Non-pigmented ciliary epithelial cell (primary cell): Measurements from ENCODE around the gene PLEKHS1.

Experiments used
- DNase-seq: peaks from one replicate; pipeline ENCODE4 v3.0.0-alpha.2; 2010; ENCODE audit warnings: low read depth

Gene PLEKHS1

GRCh38 chr10:113751181-113751732 is at the start of gene PLEKHS1:
TSS of gene PLEKHS1 (plus strand) at chr10:113751682. CDS start at chr10:113755278, 3,596 bp downstream.
- DNase-seq, result no peak

DNA sequence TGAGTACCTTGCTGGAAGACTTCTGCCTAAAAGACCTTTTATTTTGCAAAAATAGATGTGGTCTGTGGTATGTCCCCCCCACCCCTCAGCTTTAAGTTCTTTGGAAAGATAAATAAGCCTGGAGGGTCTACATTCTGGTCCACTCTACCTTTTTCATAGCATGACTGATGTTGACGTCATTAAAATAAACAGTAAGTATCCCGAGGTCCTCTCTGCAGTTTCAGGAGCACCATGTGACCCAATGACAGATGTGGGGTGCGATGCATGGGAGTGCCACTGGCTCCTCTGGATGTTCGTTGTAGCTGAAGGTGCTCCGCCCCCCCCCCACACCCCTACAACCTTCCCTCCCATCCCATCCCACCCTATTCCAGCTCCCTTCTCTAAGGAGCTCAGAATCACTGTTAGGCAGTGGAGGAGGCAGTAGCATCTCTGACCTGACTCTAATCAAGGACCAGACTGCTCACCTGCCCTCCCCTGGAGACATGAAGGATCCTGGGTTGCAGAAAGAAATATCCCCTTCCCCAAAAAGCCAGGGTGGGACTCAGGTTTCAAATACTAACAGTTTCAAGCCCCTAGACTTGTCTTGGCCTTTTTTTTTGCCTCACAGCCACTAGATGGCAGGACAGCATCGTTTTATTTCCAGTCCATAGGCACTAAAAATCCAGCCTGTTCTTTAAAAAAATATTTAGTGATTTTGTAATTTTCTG is 46.7 kb upstream of the PLEKHS1 start:
- no peak for DNase-seq

DNA sequence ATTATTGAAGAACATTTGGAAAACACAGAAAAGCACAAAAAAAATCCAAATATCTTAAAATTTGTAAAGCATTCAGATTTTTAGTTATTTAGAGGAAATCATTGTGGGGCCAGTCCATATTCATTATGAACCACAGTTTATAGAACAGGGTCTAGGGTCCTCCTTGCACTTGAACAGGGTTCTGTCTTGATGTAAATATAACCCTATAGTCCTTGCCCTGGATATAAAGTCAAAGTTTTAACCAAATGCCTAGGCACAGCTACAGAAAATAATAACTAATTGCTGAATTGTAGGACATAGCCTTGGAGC is 46.2 kb upstream of the PLEKHS1 start:
- no peak for DNase-seq

- no peak for DNase-seq
Observed at GRCh38 chr10:113706623-113707022, 44.9 kb upstream of the PLEKHS1 start.

GRCh38 chr10:113708640-113709039 is 42.8 kb upstream of the PLEKHS1 start:
- DNase-seq, result no peak

DNA sequence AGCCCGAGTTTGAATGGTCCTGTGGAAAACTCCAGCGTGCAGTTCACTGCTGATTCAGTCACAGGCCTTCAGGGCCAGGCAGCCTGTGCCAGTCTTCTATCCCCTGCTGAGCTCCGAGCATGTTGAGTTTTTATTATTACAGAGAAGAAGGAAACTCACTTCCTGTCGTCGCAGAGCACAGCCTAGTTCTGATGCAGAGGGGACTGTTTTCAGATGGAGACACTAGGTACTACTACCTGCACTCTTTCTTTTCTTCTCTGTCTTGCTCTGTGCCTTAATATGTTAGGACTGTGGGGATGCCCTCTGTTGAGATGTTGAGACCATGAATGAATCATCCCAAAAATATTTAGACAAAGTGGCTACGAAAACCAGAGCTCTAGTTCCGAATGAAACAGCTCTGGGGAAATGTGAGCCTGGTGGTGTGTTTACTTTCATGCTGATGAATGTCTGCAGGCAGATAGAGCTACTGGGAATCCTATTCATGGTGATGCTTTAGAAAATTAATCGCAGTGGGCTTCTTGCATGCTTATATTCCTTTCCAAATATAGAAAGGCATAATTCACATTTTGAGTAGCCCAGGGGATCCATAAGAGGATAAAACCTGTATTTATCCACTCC is 42.2 kb upstream of the PLEKHS1 start:
- peak; percentile 57 for DNase-seq

GRCh38 chr10:113711142-113711541 is 40.3 kb upstream of the PLEKHS1 start:
- no peak for DNase-seq

DNA sequence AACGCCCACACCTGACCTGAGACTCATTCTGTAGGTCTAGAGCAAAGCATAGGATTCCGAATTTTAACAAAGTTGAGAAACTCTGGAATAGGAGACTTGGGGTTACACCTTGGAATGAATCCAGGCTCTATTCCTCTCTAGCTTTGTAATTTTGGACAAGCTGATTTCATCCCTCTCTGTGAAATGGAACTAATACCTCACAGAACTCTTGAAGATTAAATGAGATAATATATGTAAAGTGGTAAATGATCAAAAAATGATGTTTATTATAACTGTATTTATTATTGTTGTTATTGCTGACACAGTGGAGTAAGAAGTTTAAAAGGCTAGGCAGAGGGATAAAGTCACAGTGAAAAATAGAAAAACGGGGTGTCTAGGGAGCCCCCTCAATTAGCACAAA is 39.5 kb upstream of the PLEKHS1 start:
- no peak for DNase-seq

DNA sequence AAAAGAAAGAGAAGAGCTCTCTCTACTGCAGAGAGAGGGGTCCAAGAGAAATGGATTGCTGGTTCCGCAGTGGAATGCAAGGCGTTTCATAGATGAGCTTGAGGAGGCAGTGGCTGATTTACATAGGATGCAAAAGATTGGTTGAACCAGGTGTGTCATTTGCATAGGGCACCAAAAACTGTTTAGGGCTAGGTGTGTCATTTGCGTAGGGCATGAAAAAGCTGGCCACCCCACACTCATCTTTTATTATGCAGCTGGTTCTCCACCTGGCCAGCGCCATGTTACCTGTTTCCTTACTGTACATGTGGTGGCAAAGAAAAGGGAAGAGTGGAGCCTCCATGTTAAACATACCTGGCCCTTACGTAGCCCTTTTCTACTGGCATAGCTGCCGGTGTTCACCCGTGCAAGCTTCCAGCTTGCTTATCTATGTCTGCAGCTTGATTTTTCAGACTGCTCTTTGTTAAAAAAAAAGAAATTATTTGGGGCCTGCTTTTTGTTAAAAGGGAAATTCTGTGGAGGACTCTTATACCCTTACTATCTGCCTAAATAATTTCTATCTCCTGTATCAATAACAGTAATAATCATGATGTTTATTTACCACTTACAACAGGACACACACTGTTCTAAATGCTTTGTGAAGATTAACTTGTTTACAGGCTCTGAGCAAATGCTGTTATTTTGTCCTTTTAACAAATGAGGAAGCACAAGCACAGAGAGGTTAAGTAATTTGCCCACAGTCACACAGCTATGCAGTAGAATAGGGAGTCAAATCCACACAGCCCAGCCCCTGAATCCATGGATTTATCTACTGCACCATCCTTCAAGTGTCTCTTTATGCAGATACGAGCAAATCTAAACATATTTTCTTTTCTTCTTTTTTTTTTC is 38.5 kb upstream of the PLEKHS1 start:
- DNase-seq, result no peak

GRCh38 chr10:113713640-113713982 is 37.9 kb upstream of the PLEKHS1 start:
- DNase-seq, result no peak

- no peak for DNase-seq
Observed at GRCh38 chr10:113716109-113716910, 35.2 kb upstream of the PLEKHS1 start.

DNA sequence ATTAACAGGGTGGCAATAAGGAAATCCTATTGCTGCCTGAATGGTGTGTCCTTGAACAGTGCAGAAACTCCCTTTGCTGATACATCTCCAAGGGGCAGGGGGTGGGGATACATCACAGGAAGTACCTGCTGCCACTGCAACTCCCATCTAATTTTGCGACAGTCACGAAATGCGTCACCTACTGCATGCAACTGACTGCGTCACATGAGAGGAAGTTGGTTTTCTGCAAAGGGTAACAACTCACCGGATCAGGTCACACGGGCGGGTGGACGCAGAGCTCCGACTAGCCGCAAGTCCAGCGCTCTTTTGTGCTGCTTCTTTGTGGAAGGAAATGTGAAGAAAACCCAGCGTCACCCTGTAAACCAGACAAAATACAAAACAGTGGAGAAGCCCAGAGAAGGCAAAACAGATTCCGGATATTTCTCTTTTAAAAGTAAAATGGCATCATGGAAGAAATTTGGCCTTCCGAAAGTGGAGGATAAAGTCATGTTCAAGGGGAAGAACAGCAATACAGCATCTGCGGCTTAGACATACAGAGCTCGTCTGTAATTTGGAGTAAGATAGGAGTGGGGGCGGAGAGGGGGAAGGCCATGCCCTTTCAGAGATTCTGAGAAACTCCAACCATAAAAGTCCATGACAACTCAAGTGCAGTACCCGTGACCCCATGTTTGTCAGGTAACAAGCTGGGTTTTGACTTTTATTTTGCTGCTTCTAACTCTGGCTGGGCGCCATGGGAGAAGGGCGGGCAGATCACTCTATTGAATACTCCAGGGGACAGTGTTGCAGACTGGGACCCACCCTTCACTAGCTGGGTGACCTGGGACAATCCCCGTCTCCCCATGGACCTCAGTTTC is 32.3 kb upstream of the PLEKHS1 start:
- DNase-seq, result no peak

DNA sequence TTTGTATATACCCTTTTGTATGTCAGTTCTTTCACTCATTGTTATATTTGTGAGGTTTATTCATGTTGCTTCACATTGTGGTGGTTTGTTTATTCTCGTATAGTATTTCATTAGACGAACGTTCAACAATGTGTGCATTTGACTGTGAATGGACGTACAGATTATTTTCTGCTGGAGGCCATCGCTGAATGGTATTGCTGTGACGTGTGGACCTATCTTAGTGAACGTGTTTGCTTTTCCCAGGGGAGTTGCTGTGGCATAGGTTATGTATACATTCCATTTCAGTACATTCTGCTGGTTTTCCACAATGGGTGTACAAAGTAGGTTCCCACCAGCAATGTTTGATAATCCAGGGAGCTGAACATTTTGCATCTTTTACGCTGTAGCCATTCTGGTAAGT is 31.1 kb upstream of the PLEKHS1 start:
- DNase-seq, result no peak

DNA sequence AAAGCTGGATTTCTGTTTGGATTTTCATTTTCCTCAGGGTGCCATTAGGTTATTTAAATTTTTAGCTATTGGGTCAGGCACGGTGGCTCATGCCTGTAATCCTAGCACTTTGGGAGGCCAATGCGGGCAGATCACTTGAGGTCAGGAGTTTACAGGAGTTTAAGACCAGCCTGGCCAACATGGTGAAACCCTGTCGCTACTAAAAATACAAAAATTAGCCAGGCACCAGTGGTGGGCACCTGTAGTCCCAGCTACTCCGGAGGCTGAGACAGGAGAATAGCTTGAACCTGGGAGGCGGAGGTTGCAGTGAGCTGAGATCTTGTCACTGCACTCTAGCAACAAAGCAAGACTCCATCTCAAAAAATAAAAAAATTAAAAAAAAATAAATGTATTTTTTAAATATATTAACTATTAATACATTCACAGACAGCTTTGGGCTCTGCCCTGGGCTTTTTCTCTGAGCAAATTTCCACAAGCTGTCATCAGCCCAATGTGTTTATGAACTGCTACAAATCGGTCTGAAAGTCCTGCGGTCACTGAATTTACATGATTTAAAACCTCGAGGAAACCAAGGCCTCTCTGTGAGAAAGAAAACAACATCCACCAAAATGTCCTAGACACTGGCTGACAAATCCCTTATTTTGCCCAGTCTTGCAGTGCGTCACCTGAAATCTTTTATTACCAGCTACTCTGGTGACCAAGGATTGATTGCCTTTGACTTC is 19.2 kb upstream of the PLEKHS1 start:
- no peak for DNase-seq

DNA sequence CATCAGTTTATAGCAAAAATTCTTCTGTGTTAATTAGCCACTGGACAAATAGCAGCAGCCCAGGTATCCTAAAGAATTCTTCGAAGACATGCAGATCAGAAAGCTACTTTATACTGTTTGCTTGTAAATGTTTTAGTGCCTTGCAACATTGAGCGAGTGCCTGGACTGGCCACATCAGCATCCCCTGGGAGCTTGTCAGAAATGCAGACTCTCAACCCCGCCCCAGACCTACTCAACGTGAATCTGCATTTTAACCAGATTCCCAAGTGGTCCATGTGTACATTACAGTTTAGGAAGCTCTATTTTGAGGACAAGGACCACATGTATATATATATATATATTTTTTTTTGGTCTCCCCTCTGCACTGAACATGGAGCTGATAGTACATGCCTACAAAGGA is 18.5 kb upstream of the PLEKHS1 start:
- DNase-seq, result no peak

GRCh38 chr10:113733635-113734034 is 17.8 kb upstream of the PLEKHS1 start:
- no peak for DNase-seq

DNA sequence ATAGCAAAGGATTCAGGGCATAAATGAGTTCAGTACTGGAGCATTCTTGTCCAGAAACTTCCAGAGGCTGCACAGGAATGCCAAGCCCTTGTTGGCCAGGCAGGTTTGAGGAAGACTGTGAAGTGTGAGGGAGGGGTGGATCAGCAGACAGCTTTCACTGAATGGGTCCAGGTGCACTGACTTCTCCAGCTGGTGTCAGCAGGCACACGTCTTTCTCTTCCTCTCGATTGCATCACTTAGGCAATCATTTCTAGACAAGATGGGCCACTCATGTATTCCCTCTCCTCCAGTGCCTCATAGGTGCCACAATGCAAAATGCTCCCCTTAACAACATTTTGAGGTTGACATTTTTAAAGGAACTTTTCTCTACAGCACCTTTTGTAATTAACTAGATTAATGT is 15.6 kb upstream of the PLEKHS1 start:
- DNase-seq, result no peak

DNA sequence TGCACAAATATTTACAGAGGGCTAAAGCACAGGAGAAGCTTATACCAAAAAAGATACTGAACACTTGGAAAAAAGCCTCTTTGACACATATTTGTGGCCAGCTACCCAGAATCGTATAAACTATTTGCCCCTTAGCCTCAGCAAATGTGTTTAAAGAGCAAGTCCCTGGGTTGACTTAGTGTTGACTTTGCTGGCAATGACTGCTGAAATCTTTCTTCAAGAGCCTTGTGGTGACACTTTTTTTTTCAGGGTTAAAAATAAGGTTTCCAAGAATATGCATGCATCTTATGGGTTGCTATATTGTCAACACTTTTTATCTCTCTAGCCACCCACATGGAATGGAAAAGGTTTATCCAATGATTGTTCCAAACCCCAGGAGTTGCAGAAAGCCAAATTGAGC is 14.9 kb upstream of the PLEKHS1 start:
- no peak for DNase-seq

- no peak for DNase-seq
Observed at GRCh38 chr10:113739031-113739430, 12.5 kb upstream of the PLEKHS1 start.

- DNase-seq, result no peak
Observed at GRCh38 chr10:113739577-113739976, 11.9 kb upstream of the PLEKHS1 start.
